HG02885 (cell line): ENCODE results near the gene SI.
"Not testable (repeated sequence)": the region's sequence is repeated elsewhere in the genome, so short reads cannot be mapped to it uniquely, and the experiment has no call there.

Experiments
- ATAC-seq: cut with Tn5 transposase; IDR thresholded peaks from one replicate; pipeline ENCODE4 v1.9.1; 2021; ENCODE audit warnings: mild to moderate bottlenecking; ENCODE audit not compliant: unreplicated experiment, poor library complexity

SI gene

DNA sequence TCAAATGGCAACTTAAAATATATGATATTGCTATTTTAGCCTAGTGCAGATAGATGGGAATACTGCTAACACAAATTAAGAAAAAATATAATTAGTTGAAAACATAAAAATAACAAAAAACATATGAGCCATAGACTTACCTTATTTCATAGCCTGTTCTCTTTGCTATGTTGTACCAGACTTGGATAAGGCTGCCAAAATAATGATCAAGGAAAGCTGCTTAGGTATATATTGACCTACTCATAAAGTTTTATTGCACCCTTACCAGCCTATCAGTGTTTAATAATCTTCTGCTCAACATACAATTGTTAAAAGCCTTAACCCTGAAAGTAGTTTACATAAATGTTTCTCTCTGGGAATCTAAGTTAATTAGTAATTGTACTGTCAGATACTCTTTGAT is at the start of gene SI:
SI (minus strand) TSS at position 204 of the 400 bp plus-strand sequence. CDS start 2,484 bp downstream, outside the sequence.
- ATAC-seq, result no peak

DNA sequence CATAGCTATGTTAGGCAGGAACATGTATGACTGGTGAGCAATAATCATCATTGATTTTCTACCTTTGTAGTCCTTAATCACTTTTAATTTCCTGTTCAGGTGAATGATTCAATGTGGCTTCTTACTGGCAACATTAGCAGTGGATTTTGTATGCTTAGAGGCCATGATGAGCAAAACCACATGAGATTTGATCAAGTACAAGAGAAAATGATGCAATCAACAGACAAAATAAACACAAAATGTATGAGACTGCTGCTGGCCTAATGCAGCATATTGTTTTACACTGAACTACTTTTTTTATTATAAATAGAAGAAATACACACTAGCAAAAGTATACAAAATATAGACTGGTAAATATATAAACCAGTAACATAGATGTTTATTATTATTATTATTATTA is 47.5 kb upstream of the SI start:
- ATAC-seq, result no peak

DNA sequence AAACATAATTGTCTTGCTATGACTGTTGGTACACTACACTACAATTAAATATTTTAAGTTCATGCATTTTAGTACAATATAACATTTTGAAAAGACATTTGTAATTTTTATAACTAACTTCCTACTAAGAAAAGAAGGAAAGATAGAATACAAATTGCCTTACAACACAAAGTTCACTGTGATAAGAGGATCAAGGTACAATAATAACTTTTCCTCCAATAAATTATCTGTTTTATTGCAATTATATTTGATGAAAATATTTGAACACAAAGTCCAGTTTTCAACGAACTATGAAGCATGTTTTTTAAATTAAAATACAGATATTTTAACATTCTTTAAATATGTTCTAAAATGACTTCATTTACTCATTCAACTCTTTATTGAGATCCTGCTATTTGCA is 33.1 kb upstream of the SI start:
- ATAC-seq, result no peak

DNA sequence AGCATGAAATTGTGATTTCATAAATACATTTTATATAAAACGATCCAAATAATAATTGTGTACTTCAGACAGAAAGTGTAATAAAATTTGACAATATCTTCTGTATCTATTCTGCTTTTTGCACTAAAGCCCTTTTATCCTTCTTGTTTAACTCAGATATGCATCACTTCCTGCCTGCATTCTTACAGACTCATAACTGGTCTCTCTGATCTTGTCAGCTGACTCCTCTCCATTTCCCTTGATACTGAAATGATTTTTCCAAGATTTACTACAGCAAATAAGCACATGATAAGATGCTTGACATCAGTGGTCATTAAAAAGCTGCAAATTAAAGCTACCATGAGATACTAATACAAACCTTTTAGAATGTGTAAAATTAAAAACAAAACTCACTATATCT is 25.3 kb upstream of the SI start:
- no peak for ATAC-seq

DNA sequence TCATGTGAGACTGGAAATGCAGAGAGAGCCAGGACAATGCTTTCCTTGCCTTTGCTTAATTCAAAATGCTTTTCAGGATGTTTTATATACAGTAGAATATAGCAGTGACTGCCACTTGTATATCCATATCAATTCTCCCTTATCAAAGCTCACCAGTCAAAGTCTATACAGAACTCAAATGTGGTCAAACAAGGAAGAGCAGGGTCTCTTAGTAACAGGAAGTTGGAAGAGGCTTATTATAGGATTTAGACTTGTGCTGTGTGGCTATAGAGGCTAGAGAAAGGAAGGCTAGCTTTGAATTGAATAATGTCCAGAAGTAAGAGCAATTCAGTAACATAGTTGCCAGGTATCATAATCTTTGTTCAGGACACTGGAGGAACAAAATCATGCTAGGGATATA is 4.4 kb upstream of the SI start:
- no peak for ATAC-seq

DNA sequence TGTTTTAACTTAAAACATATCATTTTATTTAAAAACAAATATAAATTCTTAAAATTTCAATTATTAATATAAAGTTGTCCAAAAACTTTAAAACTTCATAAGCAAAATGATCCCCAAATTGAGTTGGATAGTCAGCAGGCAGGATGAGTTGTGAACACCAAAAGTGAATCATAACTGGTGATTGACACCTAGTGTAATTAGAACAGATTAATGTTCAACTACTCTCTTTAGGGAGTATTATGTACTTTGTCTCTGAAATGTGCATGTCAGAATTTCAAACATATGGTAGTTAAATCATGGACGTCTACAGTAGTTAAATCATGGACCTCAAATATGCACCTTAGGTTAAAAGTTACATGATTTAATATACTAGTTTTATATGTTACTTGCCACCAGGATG is 2.9 kb upstream of the SI start:
- no peak for ATAC-seq

DNA sequence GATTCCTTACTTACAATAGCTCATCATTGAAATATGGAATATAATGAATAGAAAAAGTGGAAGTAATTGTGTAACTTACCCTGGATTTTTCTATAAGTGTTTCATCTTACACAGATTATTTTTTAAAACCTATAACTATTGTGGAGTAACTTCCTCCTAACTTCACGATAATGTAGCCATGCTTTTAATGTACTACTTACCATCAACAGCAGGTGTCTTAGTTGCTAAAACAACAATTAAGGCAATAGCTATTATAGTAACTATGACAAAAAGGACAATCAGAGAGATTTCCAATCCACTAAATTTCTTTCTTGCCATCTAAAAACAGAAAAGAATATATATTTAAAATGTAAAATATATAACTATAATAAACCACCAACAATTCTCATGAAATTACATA is 2.6 kb downstream of the SI start:
- no peak for ATAC-seq

DNA sequence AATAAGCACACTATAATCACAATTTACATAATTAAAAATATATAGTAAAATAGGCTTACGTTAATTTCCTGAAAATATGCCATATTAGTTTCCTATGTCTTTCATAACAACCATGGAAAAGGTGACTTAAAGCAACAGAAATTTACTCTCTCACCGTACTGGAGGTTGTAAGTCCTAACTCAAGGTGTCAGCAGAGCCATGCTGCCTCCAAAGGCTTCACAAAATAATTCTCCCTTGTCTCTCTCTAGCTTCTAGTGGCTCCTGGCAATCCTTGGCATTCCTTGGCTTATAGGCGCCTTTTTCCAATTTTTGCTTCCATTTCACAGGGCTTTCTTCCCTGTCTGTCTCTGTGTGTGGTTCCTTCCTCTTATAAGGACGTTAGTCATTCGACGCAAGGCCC is 7.6 kb downstream of the SI start:
- no peak for ATAC-seq

DNA sequence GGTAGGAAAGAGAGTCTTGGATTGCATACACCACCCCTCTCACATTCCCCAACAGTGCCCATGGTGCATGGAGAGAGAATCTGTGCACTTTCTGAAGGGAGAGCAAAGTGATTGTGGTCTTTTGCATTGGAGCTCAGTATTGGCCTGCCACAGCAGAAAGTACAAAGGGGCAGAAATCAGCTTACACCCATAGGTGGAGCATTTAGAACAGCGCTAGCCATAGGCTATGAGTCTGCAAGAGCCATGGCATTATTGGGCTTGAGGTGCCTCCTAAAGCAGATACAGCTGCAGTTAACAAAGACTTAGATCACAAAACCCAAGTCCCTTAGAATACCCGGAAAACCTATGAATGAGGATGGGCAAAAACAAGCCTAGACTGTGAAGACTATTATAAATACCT is 21.8 kb downstream of the SI start:
- no peak for ATAC-seq

DNA sequence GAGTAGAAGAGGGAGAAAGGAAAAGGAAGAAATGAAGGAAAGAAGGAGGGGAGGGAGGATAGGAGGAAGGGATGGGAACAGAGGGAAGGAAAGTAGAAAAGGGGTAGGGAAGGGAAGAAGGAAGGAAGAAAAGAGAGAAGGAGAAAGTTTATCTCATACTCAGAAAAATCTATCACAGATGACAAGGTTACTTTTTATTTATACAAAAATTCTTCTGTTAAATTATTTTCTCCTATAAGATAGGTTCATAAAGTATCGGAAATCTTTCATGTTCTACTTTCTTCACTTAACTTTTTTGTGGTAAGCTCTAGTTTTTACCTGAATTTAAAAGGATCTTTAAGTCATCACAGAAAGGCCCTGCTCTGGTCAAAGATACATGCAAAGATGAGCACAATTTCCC is 38.1 kb downstream of the SI start:
- no peak for ATAC-seq

DNA sequence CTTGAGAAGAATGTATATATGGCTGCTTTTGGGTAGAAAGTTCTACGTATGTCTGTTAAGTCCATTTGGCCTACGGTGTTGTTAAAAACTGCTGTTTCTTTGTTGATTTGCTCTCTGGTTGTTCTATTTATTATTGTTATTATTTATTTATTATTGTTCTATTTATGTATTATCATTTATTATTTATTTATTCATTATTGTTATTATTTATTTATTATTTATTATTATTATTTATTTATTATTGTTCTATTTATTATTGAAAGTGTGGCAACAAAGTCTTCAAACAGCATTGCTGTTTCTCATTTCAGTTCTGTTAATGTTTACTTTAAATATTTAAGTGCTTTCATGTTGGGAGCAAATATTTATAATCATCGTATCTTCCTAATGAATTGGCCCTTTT is 66.7 kb downstream of the SI start:
- ATAC-seq, result no peak

DNA sequence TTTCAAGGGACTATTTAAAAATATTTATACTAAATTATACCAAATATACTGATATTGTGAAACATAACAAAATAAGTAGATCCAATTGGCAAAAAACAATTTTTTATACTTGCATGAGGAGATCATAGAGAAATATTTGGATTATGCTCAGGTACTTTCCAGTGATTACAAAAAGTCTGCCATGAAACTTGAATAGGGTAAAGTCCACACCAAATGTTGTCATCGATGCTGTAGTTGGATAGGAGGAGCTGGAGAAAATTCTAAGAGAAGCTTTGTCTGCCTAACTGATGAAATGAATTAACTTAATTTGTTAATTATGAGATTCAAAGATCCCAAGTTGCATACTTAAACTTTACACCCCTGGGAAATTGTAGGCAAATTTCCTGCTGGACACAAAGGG is 93.3 kb downstream of the SI start:
- ATAC-seq, result no peak

DNA sequence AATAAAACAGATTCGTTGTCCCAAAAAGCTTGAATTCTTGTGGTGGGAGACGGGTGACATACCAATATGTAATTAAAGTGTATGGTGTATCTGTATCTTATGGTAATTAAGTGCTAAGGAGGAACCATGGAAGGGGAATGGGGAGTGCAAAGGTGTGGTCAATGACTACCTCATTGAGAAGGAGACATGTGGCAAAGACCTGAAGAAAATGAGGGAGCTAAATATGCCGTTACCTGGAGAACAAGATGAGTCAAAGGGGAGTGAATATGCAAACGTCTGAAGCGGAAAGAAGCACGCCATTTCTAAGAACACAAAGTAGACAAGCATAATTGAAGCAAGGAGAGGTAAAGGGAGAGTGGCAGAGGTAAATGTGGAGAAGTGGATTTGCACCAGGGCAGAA is 115.7 kb downstream of the SI start:
- ATAC-seq, result no peak

DNA sequence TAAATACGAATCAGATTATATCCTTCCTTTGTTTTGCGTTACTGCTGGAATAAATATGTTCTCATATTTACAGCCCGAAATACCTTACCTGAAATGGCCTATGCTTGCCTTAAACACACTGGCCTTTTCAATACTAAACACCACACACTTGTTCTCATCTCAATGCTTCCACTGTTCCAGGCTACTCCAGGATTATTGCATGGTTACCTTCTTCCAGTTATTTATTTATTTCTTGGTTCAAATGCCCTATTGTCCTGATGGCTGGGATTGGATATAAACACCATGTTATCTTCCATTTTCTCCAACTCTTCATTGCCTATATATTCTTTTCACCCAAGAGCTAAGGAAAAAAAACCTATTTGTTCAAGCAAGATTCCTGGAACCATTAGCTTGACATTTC is 125.3 kb downstream of the SI start:
- ATAC-seq, result no peak

DNA sequence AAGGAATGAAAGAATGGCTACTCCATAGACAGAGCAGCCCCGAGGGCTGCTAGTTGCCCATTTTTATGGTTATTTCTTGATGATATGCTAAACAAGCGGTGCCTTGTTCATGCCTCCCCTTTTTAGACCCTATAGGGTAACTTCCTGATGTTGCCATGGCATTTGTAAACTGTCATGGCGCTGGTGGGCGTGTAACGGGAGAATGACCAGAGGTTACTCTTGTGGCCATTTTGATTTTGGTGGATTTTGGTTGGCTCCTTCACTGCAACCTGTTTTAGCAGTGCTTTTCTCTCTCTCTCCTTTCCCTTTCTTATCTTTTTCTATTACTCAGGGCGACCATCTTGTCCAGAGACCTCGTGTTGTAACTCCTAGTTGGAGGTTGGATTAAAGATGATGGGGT is 126.9 kb downstream of the SI start:
- not testable (repeated sequence) for ATAC-seq

DNA sequence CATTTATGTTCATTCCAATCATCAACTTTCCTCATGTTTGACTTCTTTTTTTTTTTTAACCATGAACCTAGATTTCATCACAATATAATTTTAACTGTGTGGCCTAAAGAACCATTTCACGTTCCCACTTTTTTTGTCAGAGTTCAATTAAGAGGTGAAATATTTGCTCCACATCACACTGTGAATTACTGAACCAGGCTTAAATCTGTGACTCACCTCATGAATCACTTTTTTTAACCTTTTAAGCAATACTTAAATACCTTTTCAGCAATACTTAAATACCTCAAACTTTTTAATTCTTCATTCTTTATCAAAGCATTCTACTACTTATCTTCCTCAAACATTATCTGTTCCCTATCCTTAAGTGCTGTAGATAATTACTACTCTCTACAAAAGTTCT is 137.6 kb downstream of the SI start:
- no peak for ATAC-seq

DNA sequence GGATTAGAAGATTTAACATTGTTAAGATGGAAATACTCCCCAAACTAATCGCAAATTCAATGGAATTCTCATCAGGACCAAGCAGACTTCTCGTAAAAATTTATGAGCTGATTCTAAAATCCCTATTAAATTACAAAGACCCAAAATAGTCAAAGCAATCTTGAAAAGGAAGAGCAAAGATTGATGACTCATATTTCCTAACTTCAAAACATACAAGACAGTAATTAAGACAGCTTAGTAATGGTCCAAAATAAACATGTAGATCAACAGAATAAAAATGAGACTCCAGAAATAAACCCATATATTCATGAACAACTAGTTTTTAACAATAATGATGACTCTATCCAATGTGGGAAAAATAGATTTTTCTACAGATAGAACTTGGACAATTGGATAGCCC is 148.7 kb downstream of the SI start:
- no peak for ATAC-seq
